Mesothelial cell of epicardium (in vitro differentiated cells): ENCODE data around the gene SPEF1. TPM values are rescaled to one million over a fixed set of nuclear protein-coding genes. Genes with fewer than 3 reads are reported as not detected.
"Not testable (repeated sequence)": the region's sequence is repeated elsewhere in the genome, so short reads cannot be mapped to it uniquely, and the experiment has no call there.

Source experiments
- DNase-seq, 2 experiments: peaks; one replicate each; pipeline ENCODE4 v3.0.0; 2021; ENCODE audit warnings: low spot score in 2 of 2; ENCODE audit not compliant: unreplicated experiment in 2 of 2
- H3K27ac Mint-ChIP-seq: 2 replicates; pipeline ENCODE4 v1.8.0; 2021; ENCODE audit warnings: mixed read lengths
- H3K27me3 Mint-ChIP-seq: 2 replicates; pipeline ENCODE4 v1.8.0; 2021; ENCODE audit warnings: low read depth, mixed read lengths
- H3K36me3 Mint-ChIP-seq: 2 replicates; pipeline ENCODE4 v1.8.0; 2021; ENCODE audit warnings: mixed read lengths
- H3K4me1 Mint-ChIP-seq: 2 replicates; pipeline ENCODE4 v1.8.0; 2021; ENCODE audit warnings: mixed read lengths
- H3K4me3 Mint-ChIP-seq: 2 replicates; pipeline ENCODE4 v1.8.0; 2021; ENCODE audit warnings: mild to moderate bottlenecking, moderate library complexity, mixed read lengths
- H3K9me3 Mint-ChIP-seq: 2 replicates; pipeline ENCODE4 v1.8.0; 2021; ENCODE audit warnings: mixed read lengths
- total RNA-seq: library from RNA; stranded (reverse); gene quantifications from 3 replicates; pipeline ENCODE4 v1.2.1, GENCODE V29; 2021
- TF ChIP-seq, protein P1 (sequence below): fragments of 200-600 bp; sonication (generic); IDR thresholded peaks from one replicate; pipeline ENCODE4 v1.5.0; 2021; ENCODE audit warnings: antibody characterized with exemption; ENCODE audit not compliant: unreplicated experiment

Gene SPEF1, protein sequence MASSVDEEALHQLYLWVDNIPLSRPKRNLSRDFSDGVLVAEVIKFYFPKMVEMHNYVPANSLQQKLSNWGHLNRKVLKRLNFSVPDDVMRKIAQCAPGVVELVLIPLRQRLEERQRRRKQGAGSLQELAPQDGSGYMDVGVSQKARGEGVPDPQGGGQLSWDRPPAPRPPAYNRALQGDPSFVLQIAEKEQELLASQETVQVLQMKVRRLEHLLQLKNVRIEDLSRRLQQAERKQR
- total RNA-seq: 0.27 to 0.40 TPM (median 0.34 TPM) in 3 replicates

DNA sequence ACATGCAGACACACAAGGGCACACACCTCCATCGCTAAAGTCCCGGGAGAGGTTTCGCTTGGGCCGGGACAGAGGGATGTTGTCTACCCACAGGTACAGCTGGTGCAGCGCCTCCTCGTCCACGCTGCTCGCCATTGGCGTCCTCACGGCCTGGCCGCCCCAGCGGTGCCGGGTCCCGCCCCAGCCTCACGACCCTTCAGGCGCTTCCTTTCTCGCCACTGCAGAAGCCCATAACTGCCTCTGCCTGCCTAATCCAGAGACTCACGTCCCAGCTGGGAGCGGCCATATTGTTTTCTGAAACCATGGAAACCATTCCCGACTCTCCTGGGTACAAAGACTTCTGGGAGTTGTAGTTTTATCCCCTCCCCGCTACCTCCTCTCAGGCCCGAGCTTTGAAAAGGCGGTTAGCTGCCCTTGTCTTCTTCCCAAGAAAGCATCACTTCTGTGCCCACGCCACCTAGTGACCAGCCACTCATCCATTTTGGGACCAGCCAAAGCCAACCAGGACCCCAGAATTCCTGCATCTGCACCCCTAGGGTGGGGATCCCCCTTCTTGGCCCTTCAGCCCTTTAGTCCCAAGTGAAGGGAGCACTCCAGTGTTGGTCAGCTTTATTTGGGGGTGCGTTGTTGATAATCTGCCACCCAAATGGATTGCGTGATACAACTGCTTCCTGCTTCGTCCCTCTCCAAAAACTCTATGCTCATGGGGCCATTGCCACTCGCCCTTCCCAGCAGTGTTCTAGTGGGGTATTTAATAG, at the start of gene SPEF1:
TSS of gene SPEF1 (minus strand) at position 296 of the 758 bp plus-strand sequence. CDS start at position 135, 161 bp downstream.
- H3K9me3 Mint-ChIP-seq: no peaks in the 10 kb centered on the region
- TF ChIP-seq, protein P1, sequence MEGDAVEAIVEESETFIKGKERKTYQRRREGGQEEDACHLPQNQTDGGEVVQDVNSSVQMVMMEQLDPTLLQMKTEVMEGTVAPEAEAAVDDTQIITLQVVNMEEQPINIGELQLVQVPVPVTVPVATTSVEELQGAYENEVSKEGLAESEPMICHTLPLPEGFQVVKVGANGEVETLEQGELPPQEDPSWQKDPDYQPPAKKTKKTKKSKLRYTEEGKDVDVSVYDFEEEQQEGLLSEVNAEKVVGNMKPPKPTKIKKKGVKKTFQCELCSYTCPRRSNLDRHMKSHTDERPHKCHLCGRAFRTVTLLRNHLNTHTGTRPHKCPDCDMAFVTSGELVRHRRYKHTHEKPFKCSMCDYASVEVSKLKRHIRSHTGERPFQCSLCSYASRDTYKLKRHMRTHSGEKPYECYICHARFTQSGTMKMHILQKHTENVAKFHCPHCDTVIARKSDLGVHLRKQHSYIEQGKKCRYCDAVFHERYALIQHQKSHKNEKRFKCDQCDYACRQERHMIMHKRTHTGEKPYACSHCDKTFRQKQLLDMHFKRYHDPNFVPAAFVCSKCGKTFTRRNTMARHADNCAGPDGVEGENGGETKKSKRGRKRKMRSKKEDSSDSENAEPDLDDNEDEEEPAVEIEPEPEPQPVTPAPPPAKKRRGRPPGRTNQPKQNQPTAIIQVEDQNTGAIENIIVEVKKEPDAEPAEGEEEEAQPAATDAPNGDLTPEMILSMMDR: peak; percentile 28
- H3K36me3 Mint-ChIP-seq: no peaks in the 10 kb centered on the region
- peak within 1 kb of the TSS; percentile 48 for H3K4me3 Mint-ChIP-seq
- peaks cover 47% of the 10 kb centered on the region for H3K4me1 Mint-ChIP-seq
- H3K27me3 Mint-ChIP-seq: peaks cover 36% of the 10 kb centered on the region
- H3K27ac Mint-ChIP-seq: peak within 1 kb of the TSS; percentile 89
- peak in 1 of 2 experiments; percentile 64 for DNase-seq

DNA sequence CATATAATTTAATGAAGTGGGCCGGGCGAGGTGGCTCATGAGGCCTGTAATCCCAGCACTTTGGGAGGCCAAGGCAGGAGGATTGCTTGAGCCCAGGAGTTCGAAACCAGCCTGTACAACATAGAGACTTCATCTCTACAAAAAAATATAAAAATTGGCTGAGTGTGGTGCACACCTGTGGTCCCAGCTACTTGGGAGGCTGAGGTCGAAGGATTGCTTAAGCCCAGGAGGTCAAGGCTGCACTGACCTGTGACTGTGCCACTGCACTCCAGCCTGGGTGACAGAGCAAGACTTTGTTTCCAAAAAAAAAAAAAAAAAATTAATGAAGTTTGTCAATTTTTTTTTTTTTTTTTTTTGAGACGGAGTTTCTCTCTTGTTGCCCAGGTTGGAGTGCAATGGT, 48.6 kb upstream of the SPEF1 start:
- H3K4me3 Mint-ChIP-seq, DNase-seq, H3K4me1 Mint-ChIP-seq: not testable (repeated sequence)

DNA sequence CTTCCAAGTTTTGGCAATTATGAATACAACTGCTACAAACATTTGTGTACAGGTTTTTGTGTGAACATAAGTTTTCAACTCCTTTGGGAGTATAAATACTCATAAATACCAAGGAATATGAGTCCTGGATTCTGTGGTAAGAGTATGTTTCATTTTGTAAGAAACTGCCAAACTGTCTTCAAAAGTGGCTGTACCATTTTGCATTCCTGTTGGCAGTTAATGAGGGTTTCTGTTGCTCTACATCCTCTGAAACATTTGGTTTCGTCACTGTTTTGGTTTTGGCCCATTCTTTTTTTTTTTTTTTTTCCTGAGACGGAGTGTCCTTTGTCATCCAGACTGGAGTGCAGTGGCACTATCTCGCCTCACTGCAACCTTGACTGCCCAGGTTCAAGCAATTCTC, 47.5 kb upstream of the SPEF1 start:
- H3K36me3 Mint-ChIP-seq: peaks cover 23% of the 10 kb centered on the region
- no peaks in the 10 kb centered on the region for H3K9me3 Mint-ChIP-seq
- no peak overlapping the region for H3K27ac Mint-ChIP-seq
- no peaks in the 10 kb centered on the region for H3K4me1 Mint-ChIP-seq
- H3K27me3 Mint-ChIP-seq: no peaks in the 10 kb centered on the region
- DNase-seq: no peak
- TF ChIP-seq, protein P1: no peak
- no peak overlapping the region for H3K4me3 Mint-ChIP-seq

More for the DNA sequence above, 48.6 kb upstream of the SPEF1 start:
- not testable (repeated sequence) for H3K27ac Mint-ChIP-seq, H3K27me3 Mint-ChIP-seq, H3K9me3 Mint-ChIP-seq
- peaks cover 21% of the 10 kb centered on the region for H3K36me3 Mint-ChIP-seq

DNA sequence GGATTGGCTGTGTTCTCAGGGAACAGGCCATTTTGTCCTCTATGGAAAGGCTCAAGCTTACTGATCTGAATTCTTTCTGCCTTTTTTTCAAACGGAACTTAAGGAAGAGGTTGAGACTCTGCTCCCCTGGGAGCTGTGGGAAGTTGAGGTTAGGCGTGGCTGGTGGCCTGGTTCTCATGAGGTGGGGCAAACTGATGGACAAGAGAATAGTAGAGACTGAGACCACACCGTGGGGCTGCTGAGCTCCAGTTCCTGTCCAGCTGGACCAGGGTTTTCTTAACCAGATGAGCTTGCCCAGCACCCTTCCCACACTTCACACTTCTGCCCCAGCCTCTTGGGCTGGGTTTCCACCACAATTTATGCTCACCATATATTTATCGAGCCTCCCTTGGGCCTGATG, 45.2 kb upstream of the SPEF1 start:
- TF ChIP-seq, protein P1: no peak
- Mint-ChIP-seq H3K4me1 (peaks cover 6% of the 10 kb centered on the region), H3K36me3 (peaks cover 24% of the 10 kb centered on the region), H3K9me3 (no peaks in the 10 kb centered on the region), H3K27ac (no peak overlapping the region), H3K4me3 (no peak overlapping the region), H3K27me3 (no peaks in the 10 kb centered on the region)
- DNase-seq: no peak

DNA sequence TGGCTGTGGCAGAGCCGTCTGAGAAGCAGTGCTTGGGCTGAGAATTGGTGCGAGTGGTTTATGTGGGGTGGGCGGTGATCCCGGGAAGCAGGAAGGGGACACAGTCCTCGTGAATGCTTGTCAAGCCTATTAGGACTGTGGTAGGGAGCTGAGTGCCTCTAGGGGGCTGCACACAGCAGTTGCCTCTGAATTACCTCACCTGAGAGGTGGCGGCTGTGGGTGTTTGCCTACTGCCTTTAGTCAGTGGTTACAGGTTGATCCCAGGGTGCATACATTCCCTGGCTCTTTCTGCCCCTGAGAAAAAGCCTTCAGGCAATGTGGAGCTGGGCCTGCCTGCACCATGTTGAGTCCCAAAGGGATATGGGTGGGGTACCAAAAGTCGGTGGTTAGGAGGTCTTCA, 44.3 kb upstream of the SPEF1 start:
- H3K27ac Mint-ChIP-seq: no peak overlapping the region

More for the DNA sequence above, 44.3 kb upstream of the SPEF1 start:
- no peaks in the 10 kb centered on the region for H3K9me3 Mint-ChIP-seq
- H3K27me3 Mint-ChIP-seq: no peaks in the 10 kb centered on the region
- H3K4me1 Mint-ChIP-seq: peaks cover 10% of the 10 kb centered on the region
- TF ChIP-seq, protein P1: no peak
- peaks cover 22% of the 10 kb centered on the region for H3K36me3 Mint-ChIP-seq
- H3K4me3 Mint-ChIP-seq: no peak overlapping the region
- DNase-seq: no peak
